Stimulated activated memory B cell treated with anti-CD40 and anti-IgM and Interleukin-4, amounts not matched to agents 10 μg/mL and 1 μg/mL and 100 μg/mL, for 72 hours (primary cell): ENCODE results near the gene PAQR5.
"Not testable (repeated sequence)": the region's sequence is repeated elsewhere in the genome, so short reads cannot be mapped to it uniquely, and the experiment has no call there.

Experiments
- ATAC-seq: fragments of 150-1000 bp; cut with Tn5 transposase; 2 replicates; pipeline ENCODE4 v1.10.0; 2021
- H3K27ac Mint-ChIP-seq: one replicate; pipeline ENCODE4 v1.8.0; 2022; ENCODE audit warnings: mild to moderate bottlenecking, mixed read lengths
- H3K27me3 Mint-ChIP-seq: one replicate; pipeline ENCODE4 v1.8.0; 2022; ENCODE audit warnings: mixed read lengths
- H3K36me3 Mint-ChIP-seq: one replicate; pipeline ENCODE4 v1.8.0; 2022; ENCODE audit warnings: mixed read lengths
- H3K4me1 Mint-ChIP-seq: one replicate; pipeline ENCODE4 v1.8.0; 2022; ENCODE audit warnings: mixed read lengths
- H3K4me3 Mint-ChIP-seq: one replicate; pipeline ENCODE4 v1.8.0; 2022; ENCODE audit warnings: mild to moderate bottlenecking, moderate library complexity, mixed read lengths
- H3K9me3 Mint-ChIP-seq: one replicate; pipeline ENCODE4 v1.8.0; 2022; ENCODE audit warnings: mixed read lengths

Gene PAQR5

DNA sequence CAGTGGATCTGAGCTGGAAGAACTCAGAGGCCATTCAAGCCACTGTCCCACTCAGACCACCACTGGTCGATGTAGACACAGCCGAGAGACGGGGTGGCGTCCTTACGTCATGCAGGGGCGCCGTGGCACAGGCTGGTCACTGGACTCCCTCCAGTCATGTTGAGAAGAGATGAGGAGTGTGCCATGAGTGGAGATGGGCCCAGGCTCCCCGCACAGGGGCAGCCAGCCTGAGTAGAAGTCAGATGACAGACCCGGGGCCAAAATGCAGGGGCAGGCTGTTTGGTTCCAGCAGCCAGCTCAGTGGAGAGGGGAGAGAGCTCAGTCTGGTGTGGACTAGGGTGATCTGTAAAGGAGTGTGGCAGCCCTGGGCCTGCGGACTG, 82.0 kb downstream of the PAQR5 start:
- peak; percentile 15 for ATAC-seq
- H3K4me3 Mint-ChIP-seq = no peak overlapping the region
- H3K9me3 Mint-ChIP-seq = no peaks in the 10 kb centered on the region
- H3K4me1 Mint-ChIP-seq = no peaks in the 10 kb centered on the region
- H3K27me3 Mint-ChIP-seq = peaks cover 36% of the 10 kb centered on the region
- no peaks in the 10 kb centered on the region for H3K36me3 Mint-ChIP-seq
- H3K27ac Mint-ChIP-seq = no peak overlapping the region

- not testable (repeated sequence) for H3K36me3 Mint-ChIP-seq, H3K9me3 Mint-ChIP-seq, H3K27ac Mint-ChIP-seq, H3K4me3 Mint-ChIP-seq, H3K4me1 Mint-ChIP-seq, ATAC-seq
- H3K27me3 Mint-ChIP-seq = peaks cover 27% of the 10 kb centered on the region
These were observed 83.5 kb downstream of the PAQR5 start for GRCh38 chr15:69382176-69382575.

DNA sequence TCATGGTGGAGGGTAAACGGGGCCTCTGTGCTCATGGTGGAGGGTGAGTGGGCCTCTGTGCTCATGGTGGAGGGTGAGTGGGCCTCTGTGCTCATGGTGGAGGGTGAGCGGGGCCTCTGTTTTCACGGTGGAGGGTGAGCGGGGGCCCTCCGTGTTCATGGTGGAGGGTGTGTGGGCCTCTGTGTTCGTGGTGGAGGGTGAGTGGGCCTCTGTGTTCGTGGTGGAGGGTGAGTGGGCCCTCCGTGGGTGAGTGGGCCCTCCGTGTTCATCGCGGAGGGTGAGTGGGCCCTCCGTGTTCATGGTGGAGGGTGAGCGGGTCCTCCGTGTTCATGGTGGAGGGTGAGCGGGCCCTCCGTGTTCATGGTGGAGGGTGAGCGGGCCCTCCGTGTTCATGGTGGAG, 85.4 kb downstream of the PAQR5 start:
- not testable (repeated sequence) for H3K36me3 Mint-ChIP-seq, ATAC-seq, H3K4me1 Mint-ChIP-seq, H3K4me3 Mint-ChIP-seq, H3K9me3 Mint-ChIP-seq, H3K27ac Mint-ChIP-seq
- H3K27me3 Mint-ChIP-seq = peaks cover 20% of the 10 kb centered on the region

- H3K27ac Mint-ChIP-seq = no peak overlapping the region
- H3K27me3 Mint-ChIP-seq = peaks cover 12% of the 10 kb centered on the region
- no peaks in the 10 kb centered on the region for H3K4me1 Mint-ChIP-seq
- no peaks in the 10 kb centered on the region for H3K9me3 Mint-ChIP-seq
- ATAC-seq = no peak
- no peaks in the 10 kb centered on the region for H3K36me3 Mint-ChIP-seq
- no peak overlapping the region for H3K4me3 Mint-ChIP-seq
These were observed 86.2 kb downstream of the PAQR5 start for GRCh38 chr15:69384626-69385598.

DNA sequence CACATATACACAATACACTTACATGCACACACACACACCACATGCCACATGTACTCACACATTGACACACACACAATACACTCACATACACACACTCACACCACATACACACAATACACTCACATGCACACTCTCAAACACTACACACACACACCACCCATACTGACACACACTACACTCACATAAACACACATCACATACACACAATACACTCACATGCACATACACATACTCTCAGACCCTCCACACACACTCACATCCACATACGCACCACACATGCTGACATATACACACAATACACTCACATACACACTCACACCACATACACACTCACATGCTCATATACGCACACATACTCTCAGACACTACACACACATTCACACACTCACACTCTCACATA, 87.1 kb downstream of the PAQR5 start:
- Mint-ChIP-seq H3K36me3 (no peaks in the 10 kb centered on the region), H3K4me1 (no peaks in the 10 kb centered on the region), H3K4me3 (no peak overlapping the region), H3K27ac (no peak overlapping the region), H3K27me3 (peaks cover 2% of the 10 kb centered on the region), H3K9me3 (no peaks in the 10 kb centered on the region)
- no peak for ATAC-seq

GRCh38 chr15:69386284-69386683, 87.6 kb downstream of the PAQR5 start:
- Mint-ChIP-seq H3K27me3 (peaks cover 3% of the 10 kb centered on the region), H3K9me3 (no peaks in the 10 kb centered on the region), H3K4me1 (no peaks in the 10 kb centered on the region), H3K36me3 (no peaks in the 10 kb centered on the region), H3K4me3 (no peak overlapping the region), H3K27ac (no peak overlapping the region)
- no peak for ATAC-seq

- H3K9me3 Mint-ChIP-seq = no peaks in the 10 kb centered on the region
- no peaks in the 10 kb centered on the region for H3K36me3 Mint-ChIP-seq
- no peaks in the 10 kb centered on the region for H3K4me1 Mint-ChIP-seq
- no peak overlapping the region for H3K27ac Mint-ChIP-seq
- peaks cover 8% of the 10 kb centered on the region for H3K27me3 Mint-ChIP-seq
- no peak for ATAC-seq
- no peak overlapping the region for H3K4me3 Mint-ChIP-seq
These were observed 89.6 kb downstream of the PAQR5 start for GRCh38 chr15:69388260-69388705.

DNA sequence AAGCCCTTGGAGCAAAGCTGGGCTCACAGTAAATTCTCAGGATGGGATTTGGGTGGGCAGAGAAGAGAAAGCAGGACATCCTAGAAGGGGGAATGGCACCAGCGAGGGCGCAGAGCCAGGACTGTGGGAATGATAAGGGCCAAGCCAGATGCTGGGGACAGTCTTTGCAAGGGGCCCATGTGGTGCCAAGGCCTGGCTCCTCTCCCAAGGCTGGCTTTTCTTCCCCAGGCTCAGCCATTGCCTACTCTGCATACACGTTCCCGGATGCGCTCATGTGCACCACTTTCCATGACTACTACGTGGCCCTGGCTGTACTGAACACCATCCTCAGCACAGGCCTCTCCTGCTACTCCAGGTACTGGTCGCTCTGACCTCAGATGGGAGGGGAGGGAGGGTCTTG, 90.7 kb downstream of the PAQR5 start:
- no peaks in the 10 kb centered on the region for H3K36me3 Mint-ChIP-seq
- no peak overlapping the region for H3K4me3 Mint-ChIP-seq
- ATAC-seq = no peak
- H3K4me1 Mint-ChIP-seq = peaks cover 4% of the 10 kb centered on the region
- peaks cover 8% of the 10 kb centered on the region for H3K27me3 Mint-ChIP-seq
- no peak overlapping the region for H3K27ac Mint-ChIP-seq
- no peaks in the 10 kb centered on the region for H3K9me3 Mint-ChIP-seq

- Mint-ChIP-seq H3K27me3 (peaks cover 8% of the 10 kb centered on the region), H3K4me3 (no peak overlapping the region), H3K4me1 (peaks cover 10% of the 10 kb centered on the region), H3K27ac (no peak overlapping the region), H3K36me3 (no peaks in the 10 kb centered on the region), H3K9me3 (no peaks in the 10 kb centered on the region)
- no peak for ATAC-seq
These were observed 91.9 kb downstream of the PAQR5 start for GRCh38 chr15:69390575-69390974.

- no peaks in the 10 kb centered on the region for H3K36me3 Mint-ChIP-seq
- peaks cover 10% of the 10 kb centered on the region for H3K4me1 Mint-ChIP-seq
- no peak for ATAC-seq
- no peaks in the 10 kb centered on the region for H3K9me3 Mint-ChIP-seq
- no peak overlapping the region for H3K4me3 Mint-ChIP-seq
- H3K27me3 Mint-ChIP-seq = peaks cover 8% of the 10 kb centered on the region
- H3K27ac Mint-ChIP-seq = no peak overlapping the region
These were observed 92.5 kb downstream of the PAQR5 start for GRCh38 chr15:69391046-69391757.

- H3K9me3 Mint-ChIP-seq = no peaks in the 10 kb centered on the region
- H3K4me3 Mint-ChIP-seq = no peak overlapping the region
- peaks cover 10% of the 10 kb centered on the region for H3K4me1 Mint-ChIP-seq
- no peak for ATAC-seq
- H3K36me3 Mint-ChIP-seq = no peaks in the 10 kb centered on the region
- H3K27ac Mint-ChIP-seq = no peak overlapping the region
- H3K27me3 Mint-ChIP-seq = peaks cover 8% of the 10 kb centered on the region
These were observed 93.6 kb downstream of the PAQR5 start for GRCh38 chr15:69392352-69392751.

- peak overlapping the region; percentile 33 for H3K27ac Mint-ChIP-seq
- H3K9me3 Mint-ChIP-seq = no peaks in the 10 kb centered on the region
- peaks cover 8% of the 10 kb centered on the region for H3K27me3 Mint-ChIP-seq
- H3K4me3 Mint-ChIP-seq = no peak overlapping the region
- no peaks in the 10 kb centered on the region for H3K36me3 Mint-ChIP-seq
- H3K4me1 Mint-ChIP-seq = peaks cover 15% of the 10 kb centered on the region
- no peak for ATAC-seq
These were observed 95.2 kb downstream of the PAQR5 start for GRCh38 chr15:69393831-69394491.

DNA sequence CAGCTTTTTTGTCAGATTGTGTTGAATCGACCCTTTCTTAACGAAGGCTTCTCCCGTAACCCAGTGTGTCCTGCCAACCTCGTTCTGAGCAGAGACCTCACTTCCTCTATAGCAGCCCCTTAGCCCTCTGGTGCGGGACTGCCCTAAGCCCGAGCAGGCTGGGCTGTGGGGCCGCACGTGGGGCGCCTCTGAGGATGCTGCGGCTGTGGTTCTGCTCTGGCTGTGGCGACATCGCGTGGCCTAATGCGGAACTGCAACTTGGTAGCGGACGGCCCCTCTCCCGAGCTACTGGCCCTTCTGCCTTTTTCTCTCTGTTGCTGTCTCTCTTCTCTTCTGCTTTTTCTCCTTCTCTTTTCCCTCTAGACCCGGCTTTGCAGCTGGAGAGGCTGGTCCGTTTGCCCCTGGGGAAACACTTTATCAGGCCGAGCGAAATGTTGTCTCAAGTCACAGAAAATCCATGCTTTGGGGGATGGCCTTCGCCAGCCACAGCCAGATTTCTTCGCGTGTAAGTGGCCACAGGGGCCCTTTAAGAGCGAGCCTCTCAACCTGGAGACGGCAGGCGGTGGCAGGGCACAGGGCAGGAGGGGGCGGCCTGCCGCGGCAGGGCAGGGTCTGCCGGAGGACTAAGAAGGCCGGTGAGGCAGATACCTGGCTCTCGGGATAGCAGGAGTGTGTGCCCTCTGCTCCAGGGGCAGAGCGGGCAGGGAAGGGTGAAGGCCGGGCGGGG, 96.0 kb downstream of the PAQR5 start:
- peak overlapping the region; percentile 33 for H3K27ac Mint-ChIP-seq
- H3K27me3 Mint-ChIP-seq = peaks cover 8% of the 10 kb centered on the region
- H3K4me1 Mint-ChIP-seq = peaks cover 15% of the 10 kb centered on the region
- H3K36me3 Mint-ChIP-seq = no peaks in the 10 kb centered on the region
- no peak overlapping the region for H3K4me3 Mint-ChIP-seq
- no peaks in the 10 kb centered on the region for H3K9me3 Mint-ChIP-seq
- peak; percentile 91 for ATAC-seq

DNA sequence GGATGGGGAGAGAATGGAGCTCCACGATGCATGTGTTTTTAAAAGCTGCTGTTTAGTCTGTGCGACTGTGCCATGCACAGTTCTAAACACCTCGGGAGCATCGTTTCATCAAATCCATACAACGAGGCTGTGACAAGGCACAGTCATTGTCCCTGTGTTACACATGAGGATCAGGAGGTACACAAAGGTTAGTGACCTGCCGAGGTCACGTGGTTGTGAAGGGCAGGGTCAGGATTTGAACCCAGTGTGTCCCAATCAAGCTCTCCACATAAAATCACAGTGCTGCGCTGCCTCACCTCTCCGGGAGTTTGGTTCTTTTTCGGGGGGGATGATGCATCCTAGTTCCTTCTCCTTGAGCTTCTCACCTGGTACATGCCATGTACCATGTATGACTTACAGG, 96.7 kb downstream of the PAQR5 start:
- no peak for ATAC-seq
- no peaks in the 10 kb centered on the region for H3K36me3 Mint-ChIP-seq
- no peak overlapping the region for H3K27ac Mint-ChIP-seq
- peaks cover 15% of the 10 kb centered on the region for H3K4me1 Mint-ChIP-seq
- no peak overlapping the region for H3K4me3 Mint-ChIP-seq
- no peaks in the 10 kb centered on the region for H3K9me3 Mint-ChIP-seq
- H3K27me3 Mint-ChIP-seq = peaks cover 8% of the 10 kb centered on the region

GRCh38 chr15:69395991-69396390, 97.3 kb downstream of the PAQR5 start:
- peaks cover 8% of the 10 kb centered on the region for H3K27me3 Mint-ChIP-seq
- H3K9me3 Mint-ChIP-seq = no peaks in the 10 kb centered on the region
- H3K4me3 Mint-ChIP-seq = no peak overlapping the region
- no peak overlapping the region for H3K27ac Mint-ChIP-seq
- ATAC-seq = no peak
- no peaks in the 10 kb centered on the region for H3K36me3 Mint-ChIP-seq
- H3K4me1 Mint-ChIP-seq = peaks cover 15% of the 10 kb centered on the region
